ENCODE data around the gene FNTB.

DNA sequence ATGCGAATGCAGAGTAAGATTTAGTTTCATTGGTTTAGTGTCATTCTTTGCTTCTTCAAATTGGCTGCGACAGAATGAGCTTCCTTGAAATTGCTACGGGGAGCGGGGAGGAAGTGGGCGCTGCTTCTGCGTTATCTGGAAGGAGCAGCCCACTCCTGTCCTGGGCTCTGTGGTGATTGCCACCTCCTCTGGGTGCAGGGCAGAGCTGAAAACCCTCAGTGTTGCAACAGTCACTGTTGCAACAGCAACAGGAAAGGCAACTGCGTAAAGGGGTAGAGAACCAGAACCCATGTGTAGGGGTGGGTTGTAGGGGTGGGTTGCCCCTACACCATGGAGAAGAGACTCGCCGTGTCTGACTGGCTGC lies 57.9 kb downstream of the FNTB start:
- TF ChIP-seq, protein P1, sequence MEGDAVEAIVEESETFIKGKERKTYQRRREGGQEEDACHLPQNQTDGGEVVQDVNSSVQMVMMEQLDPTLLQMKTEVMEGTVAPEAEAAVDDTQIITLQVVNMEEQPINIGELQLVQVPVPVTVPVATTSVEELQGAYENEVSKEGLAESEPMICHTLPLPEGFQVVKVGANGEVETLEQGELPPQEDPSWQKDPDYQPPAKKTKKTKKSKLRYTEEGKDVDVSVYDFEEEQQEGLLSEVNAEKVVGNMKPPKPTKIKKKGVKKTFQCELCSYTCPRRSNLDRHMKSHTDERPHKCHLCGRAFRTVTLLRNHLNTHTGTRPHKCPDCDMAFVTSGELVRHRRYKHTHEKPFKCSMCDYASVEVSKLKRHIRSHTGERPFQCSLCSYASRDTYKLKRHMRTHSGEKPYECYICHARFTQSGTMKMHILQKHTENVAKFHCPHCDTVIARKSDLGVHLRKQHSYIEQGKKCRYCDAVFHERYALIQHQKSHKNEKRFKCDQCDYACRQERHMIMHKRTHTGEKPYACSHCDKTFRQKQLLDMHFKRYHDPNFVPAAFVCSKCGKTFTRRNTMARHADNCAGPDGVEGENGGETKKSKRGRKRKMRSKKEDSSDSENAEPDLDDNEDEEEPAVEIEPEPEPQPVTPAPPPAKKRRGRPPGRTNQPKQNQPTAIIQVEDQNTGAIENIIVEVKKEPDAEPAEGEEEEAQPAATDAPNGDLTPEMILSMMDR (conservative IDR thresholded peaks at IDR 0.05; ENCODE audit: low read depth, low read length): no peak
- TF ChIP-seq EZH2 (IDR thresholded peaks at IDR 0.05; ENCODE audit: low read length, unreplicated experiment) (no peak), EZH2phosphoT487 (IDR thresholded peaks at IDR 0.05; ENCODE audit: borderline replicate concordance, low read length) (no peak)

Data from PC-3 (cell line).